ENCODE data around the gene TENT4A.
A peak's percentile ranks its signal among the peaks of the same experiment; 100 is the strongest.

TENT4A gene

GRCh38 chr5:6780802-6781391 lies 67.7 kb downstream of the TENT4A start:
- H3K9me3 ChIP-seq (replicated peaks in 1 of 2; ENCODE audit: control insufficient read depth in 2 of 2, insufficient read depth in 1 of 2, low read depth in 1 of 2, low read length in 2 of 2), result peaks cover 0 to 3% of the 10 kb centered on the region in 2 donors
- no peak overlapping the region for H4K91ac ChIP-seq (ENCODE audit: low read depth, low read length, poor library complexity)
- H3K4me1 ChIP-seq (ENCODE audit: control insufficient read depth in 2 of 2, insufficient read depth in 1 of 2, low read depth in 1 of 2, low read length in 2 of 2), result no peaks in the 10 kb centered on the region
- H3K27ac ChIP-seq (replicated peaks; ENCODE audit: low read length), result no peak overlapping the region
- H3K27me3 ChIP-seq (ENCODE audit: control insufficient read depth in 3 of 3, insufficient read depth in 3 of 3, low read depth in 1 of 3, low read length in 3 of 3), result no peaks in the 10 kb centered on the region
- H2BK5ac ChIP-seq (ENCODE audit: low read length), result no peak overlapping the region
- no peak overlapping the region for H3K23ac ChIP-seq (ENCODE audit: low read depth, low read length, poor library complexity)
- H3K4me2 ChIP-seq (ENCODE audit: insufficient read depth, low read length, poor library complexity, severe bottlenecking), result no peak overlapping the region
- H2BK12ac ChIP-seq (ENCODE audit: low read length), result no peak overlapping the region
- peaks cover 0 to 2% of the 10 kb centered on the region in 2 donors for H3K36me3 ChIP-seq (replicated peaks in 1 of 2; ENCODE audit: control insufficient read depth in 2 of 2, insufficient read depth in 2 of 2, low read length in 2 of 2)
- no peak overlapping the region for H2BK15ac ChIP-seq (ENCODE audit: low read length)
- no peak overlapping the region for H3K18ac ChIP-seq (ENCODE audit: low read length)
- no peak overlapping the region for H3K14ac ChIP-seq (ENCODE audit: low read length)
- no peak overlapping the region for H3K4me3 ChIP-seq (ENCODE audit: low read length in 2 of 2)
- no peak overlapping the region for H3K9ac ChIP-seq (ENCODE audit: low read depth, low read length, poor library complexity)
- H2AFZ ChIP-seq (ENCODE audit: low read length), result no peak overlapping the region
- no peaks in the 10 kb centered on the region for H3K79me1 ChIP-seq (ENCODE audit: low read depth, low read length)
- H4K8ac ChIP-seq (ENCODE audit: low read depth, low read length), result no peak overlapping the region
- DNase-seq (ENCODE audit: low spot score), result no peak
- no peak overlapping the region for H2BK120ac ChIP-seq (ENCODE audit: low read depth, low read length)
- H2AK5ac ChIP-seq (ENCODE audit: low read depth, low read length), result no peak overlapping the region
- H3K4ac ChIP-seq (ENCODE audit: low read length), result no peak overlapping the region
- WGBS, 2 donors (ENCODE audit: extremely low coverage in 2 of 2, insufficient read length in 2 of 2, insufficient replicate concordance in 1 of 2), result 100% methylated on average over 2 of the region's 7 CpGs; no CpG with 5 or more reads in 1 of the 2 donors

GRCh38 chr5:6781716-6782115 lies 68.5 kb downstream of the TENT4A start:
- no peaks in the 10 kb centered on the region for H3K27me3 ChIP-seq (ENCODE audit: control insufficient read depth in 3 of 3, insufficient read depth in 3 of 3, low read depth in 1 of 3, low read length in 3 of 3)
- WGBS, 2 donors (ENCODE audit: extremely low coverage in 2 of 2, insufficient read length in 2 of 2, insufficient replicate concordance in 1 of 2), result no CpG with 5 or more reads among the region's 3 CpGs
- H2BK15ac ChIP-seq (ENCODE audit: low read length), result no peak overlapping the region
- H3K4ac ChIP-seq (ENCODE audit: low read length), result no peak overlapping the region
- H3K27ac ChIP-seq (replicated peaks; ENCODE audit: low read length), result no peak overlapping the region
- H3K23ac ChIP-seq (ENCODE audit: low read depth, low read length, poor library complexity), result no peak overlapping the region
- H3K4me1 ChIP-seq (ENCODE audit: control insufficient read depth in 2 of 2, insufficient read depth in 1 of 2, low read depth in 1 of 2, low read length in 2 of 2), result no peaks in the 10 kb centered on the region
- no peak overlapping the region for H3K9ac ChIP-seq (ENCODE audit: low read depth, low read length, poor library complexity)
- H2BK5ac ChIP-seq (ENCODE audit: low read length), result no peak overlapping the region
- H2BK120ac ChIP-seq (ENCODE audit: low read depth, low read length), result no peak overlapping the region
- H3K79me1 ChIP-seq (ENCODE audit: low read depth, low read length), result no peaks in the 10 kb centered on the region
- H2AFZ ChIP-seq (ENCODE audit: low read length), result no peak overlapping the region
- H2BK12ac ChIP-seq (ENCODE audit: low read length), result no peak overlapping the region
- no peak overlapping the region for H3K14ac ChIP-seq (ENCODE audit: low read length)
- peaks cover 0 to 3% of the 10 kb centered on the region in 2 donors for H3K9me3 ChIP-seq (replicated peaks in 1 of 2; ENCODE audit: control insufficient read depth in 2 of 2, insufficient read depth in 1 of 2, low read depth in 1 of 2, low read length in 2 of 2)
- no peak overlapping the region for H4K8ac ChIP-seq (ENCODE audit: low read depth, low read length)
- peaks cover 0 to 2% of the 10 kb centered on the region in 2 donors for H3K36me3 ChIP-seq (replicated peaks in 1 of 2; ENCODE audit: control insufficient read depth in 2 of 2, insufficient read depth in 2 of 2, low read length in 2 of 2)
- no peak overlapping the region for H3K18ac ChIP-seq (ENCODE audit: low read length)
- DNase-seq (ENCODE audit: low spot score), result no peak
- no peak overlapping the region for H3K4me3 ChIP-seq (ENCODE audit: low read length in 2 of 2)
- H2AK5ac ChIP-seq (ENCODE audit: low read depth, low read length), result no peak overlapping the region
- H4K91ac ChIP-seq (ENCODE audit: low read depth, low read length, poor library complexity), result no peak overlapping the region
- H3K4me2 ChIP-seq (ENCODE audit: insufficient read depth, low read length, poor library complexity, severe bottlenecking), result no peak overlapping the region

- no peak overlapping the region for H2BK15ac ChIP-seq (ENCODE audit: low read length)
- no peak overlapping the region for H3K27ac ChIP-seq (replicated peaks; ENCODE audit: low read length)
- H3K9ac ChIP-seq (ENCODE audit: low read depth, low read length, poor library complexity), result no peak overlapping the region
- peaks cover 0 to 3% of the 10 kb centered on the region in 2 donors for H3K9me3 ChIP-seq (replicated peaks in 1 of 2; ENCODE audit: control insufficient read depth in 2 of 2, insufficient read depth in 1 of 2, low read depth in 1 of 2, low read length in 2 of 2)
- H3K18ac ChIP-seq (ENCODE audit: low read length), result no peak overlapping the region
- peaks cover 0 to 2% of the 10 kb centered on the region in 2 donors for H3K36me3 ChIP-seq (replicated peaks in 1 of 2; ENCODE audit: control insufficient read depth in 2 of 2, insufficient read depth in 2 of 2, low read length in 2 of 2)
- no peak overlapping the region for H4K8ac ChIP-seq (ENCODE audit: low read depth, low read length)
- H4K91ac ChIP-seq (ENCODE audit: low read depth, low read length, poor library complexity), result no peak overlapping the region
- no peak overlapping the region for H2AK5ac ChIP-seq (ENCODE audit: low read depth, low read length)
- H3K4me2 ChIP-seq (ENCODE audit: insufficient read depth, low read length, poor library complexity, severe bottlenecking), result no peak overlapping the region
- H3K4ac ChIP-seq (ENCODE audit: low read length), result no peak overlapping the region
- H3K23ac ChIP-seq (ENCODE audit: low read depth, low read length, poor library complexity), result no peak overlapping the region
- no peaks in the 10 kb centered on the region for H3K4me1 ChIP-seq (ENCODE audit: control insufficient read depth in 2 of 2, insufficient read depth in 1 of 2, low read depth in 1 of 2, low read length in 2 of 2)
- no peak overlapping the region for H3K14ac ChIP-seq (ENCODE audit: low read length)
- WGBS, 2 donors (ENCODE audit: extremely low coverage in 2 of 2, insufficient read length in 2 of 2, insufficient replicate concordance in 1 of 2), result no CpG with 5 or more reads among the region's 2 CpGs
- no peaks in the 10 kb centered on the region for H3K27me3 ChIP-seq (ENCODE audit: control insufficient read depth in 3 of 3, insufficient read depth in 3 of 3, low read depth in 1 of 3, low read length in 3 of 3)
- DNase-seq (ENCODE audit: low spot score), result no peak
- no peak overlapping the region for H2BK12ac ChIP-seq (ENCODE audit: low read length)
- no peaks in the 10 kb centered on the region for H3K79me1 ChIP-seq (ENCODE audit: low read depth, low read length)
- H2BK5ac ChIP-seq (ENCODE audit: low read length), result no peak overlapping the region
- no peak overlapping the region for H2AFZ ChIP-seq (ENCODE audit: low read length)
- H2BK120ac ChIP-seq (ENCODE audit: low read depth, low read length), result no peak overlapping the region
- H3K4me3 ChIP-seq (ENCODE audit: low read length in 2 of 2), result no peak overlapping the region
Measured at GRCh38 chr5:6783787-6784186, 70.6 kb downstream of the TENT4A start.

DNA sequence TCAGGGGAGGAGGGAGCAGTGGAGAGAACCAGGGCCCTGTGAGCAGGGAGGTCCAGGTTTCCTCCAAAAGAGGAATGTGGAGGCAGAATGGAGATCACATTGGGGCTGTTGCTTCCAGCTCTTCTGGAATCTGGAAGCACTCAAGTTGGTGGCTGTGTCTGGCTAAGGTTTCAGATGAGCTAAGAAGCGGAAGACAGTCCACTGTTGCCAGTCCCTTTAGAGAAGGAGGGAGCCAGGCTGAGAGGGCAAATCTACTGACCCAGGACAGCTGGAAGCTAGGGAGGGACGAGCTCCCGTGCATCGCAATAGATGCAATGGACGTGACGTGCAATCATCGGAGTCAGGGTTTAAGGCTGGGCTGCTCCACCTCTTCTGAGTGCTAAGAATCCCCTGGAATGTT lies 71.2 kb downstream of the TENT4A start:
- no peak overlapping the region for H3K4me2 ChIP-seq (ENCODE audit: insufficient read depth, low read length, poor library complexity, severe bottlenecking)
- H3K4me1 ChIP-seq (ENCODE audit: control insufficient read depth in 2 of 2, insufficient read depth in 1 of 2, low read depth in 1 of 2, low read length in 2 of 2), result no peaks in the 10 kb centered on the region
- H3K14ac ChIP-seq (ENCODE audit: low read length), result peak overlapping the region; percentile 21
- peak overlapping the region; percentile 25 for H3K9ac ChIP-seq (ENCODE audit: low read depth, low read length, poor library complexity)
- no peak overlapping the region for H2AK5ac ChIP-seq (ENCODE audit: low read depth, low read length)
- no peaks in the 10 kb centered on the region for H3K27me3 ChIP-seq (ENCODE audit: control insufficient read depth in 3 of 3, insufficient read depth in 3 of 3, low read depth in 1 of 3, low read length in 3 of 3)
- H3K23ac ChIP-seq (ENCODE audit: low read depth, low read length, poor library complexity), result no peak overlapping the region
- H3K4me3 ChIP-seq (ENCODE audit: low read length in 2 of 2), result peak overlapping the region in 1 of 2 donors; percentile 18
- peaks cover 0 to 2% of the 10 kb centered on the region in 2 donors for H3K36me3 ChIP-seq (replicated peaks in 1 of 2; ENCODE audit: control insufficient read depth in 2 of 2, insufficient read depth in 2 of 2, low read length in 2 of 2)
- peak overlapping the region; percentile 1 for H3K18ac ChIP-seq (ENCODE audit: low read length)
- no peak overlapping the region for H4K91ac ChIP-seq (ENCODE audit: low read depth, low read length, poor library complexity)
- no peak overlapping the region for H3K4ac ChIP-seq (ENCODE audit: low read length)
- no peak overlapping the region for H2BK5ac ChIP-seq (ENCODE audit: low read length)
- no peak overlapping the region for H4K8ac ChIP-seq (ENCODE audit: low read depth, low read length)
- H3K79me1 ChIP-seq (ENCODE audit: low read depth, low read length), result no peaks in the 10 kb centered on the region
- H3K27ac ChIP-seq (replicated peaks; ENCODE audit: low read length), result no peak overlapping the region
- H2AFZ ChIP-seq (ENCODE audit: low read length), result no peak overlapping the region
- H2BK12ac ChIP-seq (ENCODE audit: low read length), result no peak overlapping the region
- no CpG with 5 or more reads among the region's 7 CpGs for WGBS, 2 donors (ENCODE audit: extremely low coverage in 2 of 2, insufficient read length in 2 of 2, insufficient replicate concordance in 1 of 2)
- no peak overlapping the region for H2BK15ac ChIP-seq (ENCODE audit: low read length)
- DNase-seq (ENCODE audit: low spot score), result no peak
- peaks cover 0 to 3% of the 10 kb centered on the region in 2 donors for H3K9me3 ChIP-seq (replicated peaks in 1 of 2; ENCODE audit: control insufficient read depth in 2 of 2, insufficient read depth in 1 of 2, low read depth in 1 of 2, low read length in 2 of 2)
- H2BK120ac ChIP-seq (ENCODE audit: low read depth, low read length), result no peak overlapping the region
